ENCODE results near the gene KIF2C. TPM values are rescaled to one million over a fixed set of nuclear protein-coding genes. Genes with fewer than 3 reads are reported as not detected.
"Not testable (repeated sequence)": the region's sequence is repeated elsewhere in the genome, so short reads cannot be mapped to it uniquely, and the experiment has no call there.

KIF2C gene
- total RNA-seq, 4 donors from 2014 or later = 2.1 to 5.0 (median 3.9) TPM

DNA sequence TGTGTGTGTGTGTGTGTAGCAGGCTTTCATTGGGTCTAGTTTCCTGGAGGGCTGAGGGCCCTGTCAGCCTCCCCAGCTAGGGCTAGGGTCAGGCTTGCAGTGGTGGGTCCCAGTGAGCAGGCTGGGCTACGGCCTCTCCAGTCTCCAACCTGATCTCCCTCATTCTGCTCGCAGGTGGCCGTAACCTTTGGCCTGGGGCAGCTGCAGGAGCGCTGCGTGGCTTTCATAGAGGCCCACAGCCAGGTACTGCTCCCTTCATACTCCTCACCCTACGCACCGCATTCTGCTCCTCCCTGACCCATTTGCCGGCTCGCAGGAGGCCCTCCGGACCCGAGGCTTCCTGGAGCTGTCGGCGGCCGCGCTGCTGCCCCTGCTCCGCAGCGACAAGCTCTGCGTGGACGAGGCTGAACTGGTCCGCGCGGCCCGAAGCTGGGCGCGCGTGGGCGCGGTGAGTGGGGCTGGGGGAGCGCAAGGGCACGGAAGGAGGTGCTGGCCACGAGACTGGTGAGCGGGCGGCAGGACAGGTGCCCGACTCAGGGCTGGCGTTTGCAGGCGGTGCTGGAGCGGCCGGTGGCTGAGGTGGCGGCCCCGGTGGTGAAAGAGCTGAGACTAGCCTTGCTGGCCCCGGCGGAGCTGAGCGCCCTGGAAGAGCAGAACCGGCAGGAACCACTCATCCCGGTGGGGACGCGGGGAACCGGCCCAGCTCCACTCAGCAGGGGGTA, 73.3 kb downstream of the KIF2C start:
- Histone ChIP-seq H3K9me3 (no peaks in the 10 kb centered on the region), H3K36me3 (no peaks in the 10 kb centered on the region), H3K4me3 (peak overlapping the region; percentile 53), H3K4me1 (peaks cover 79% of the 10 kb centered on the region), H3K27me3 (no peaks in the 10 kb centered on the region), H3K27ac (peak overlapping the region; percentile 94)
- TF ChIP-seq EP300 (IDR thresholded peaks at IDR 0.05) (no peak), CTCF (IDR thresholded peaks at IDR 0.05) (no peak), POLR2AphosphoS5 (IDR thresholded peaks at IDR 0.05) (no peak), POLR2A (IDR thresholded peaks at IDR 0.05) (no peak)
- WGBS = 71% methylated on average over 34 of the region's 48 CpGs
- peak in 1 of 2 donors; percentile 80 for DNase-seq (ENCODE audit: low spot score in 2 of 2)

GRCh38 chr1:44815926-44816325, 76.3 kb downstream of the KIF2C start:
- not testable (repeated sequence) for H3K27me3 ChIP-seq; H3K4me3 ChIP-seq; H3K36me3 ChIP-seq; H3K9me3 ChIP-seq; DNase-seq (ENCODE audit: low spot score in 2 of 2)
- H3K4me1 ChIP-seq = peaks cover 67% of the 10 kb centered on the region
- 83% methylated on average over 9 of the region's 9 CpGs for WGBS
- H3K27ac ChIP-seq = peak overlapping the region; percentile 42

GRCh38 chr1:44817307-44817706, 77.7 kb downstream of the KIF2C start:
- H3K27ac ChIP-seq = peak overlapping the region; percentile 26
- peaks cover 55% of the 10 kb centered on the region for H3K4me1 ChIP-seq
- DNase-seq (ENCODE audit: low spot score in 2 of 2) = no peak
- TF ChIP-seq POLR2A (IDR thresholded peaks at IDR 0.05) (no peak), EP300 (IDR thresholded peaks at IDR 0.05) (no peak), POLR2AphosphoS5 (IDR thresholded peaks at IDR 0.05) (no peak), CTCF (IDR thresholded peaks at IDR 0.05) (no peak)
- no peaks in the 10 kb centered on the region for H3K36me3 ChIP-seq
- H3K4me3 ChIP-seq = no peak overlapping the region
- no peaks in the 10 kb centered on the region for H3K27me3 ChIP-seq
- H3K9me3 ChIP-seq = no peaks in the 10 kb centered on the region
- 76% methylated on average over 2 of the region's 2 CpGs for WGBS

Other genes with a start within 250 kb of the KIF2C start
- gene TMEM53, start 65.4 kb upstream of the KIF2C start, total RNA-seq = 1 to 10 TPM; 2.3 to 9.9 (median 4.3) TPM
- 1 to 10 TPM in 3 of 4 donors, under 1 TPM in 1; 0.80 to 5.0 (median 1.4) TPM for gene ARMH1, start 65.1 kb upstream of the KIF2C start, total RNA-seq
- not detected for gene RNU5D-1, start 8.7 kb upstream of the KIF2C start, total RNA-seq
- gene RPS8, start 35.7 kb downstream of the KIF2C start, total RNA-seq = 1,000 to 10,000 TPM; 1,858 to 3,271 (median 2,807) TPM
- gene BEST4, start 48.3 kb downstream of the KIF2C start, total RNA-seq = under 1 TPM in 3 of 4 donors, not detected in 1; 0.30 to 0.72 (median 0.30) TPM
- gene PLK3, start 60.5 kb downstream of the KIF2C start, total RNA-seq = 100 to 1,000 TPM in 2 of 4 donors, 10 to 100 TPM in 2; 63.7 to 135 (median 91.1) TPM
- gene DYNLT4, start 67.5 kb downstream of the KIF2C start, total RNA-seq = not detected
- gene BTBD19, start 68.7 kb downstream of the KIF2C start, total RNA-seq = 1 to 10 TPM; 1.2 to 7.3 (median 4.4) TPM
- gene PTCH2, start 103.4 kb downstream of the KIF2C start, total RNA-seq = 1 to 10 TPM; 1.2 to 2.4 (median 1.5) TPM
- 10 to 100 TPM; 14.1 to 20.8 (median 19.6) TPM for gene EIF2B3, start 246.8 kb downstream of the KIF2C start, total RNA-seq

Data from suprapubic skin (tissue), 4 donors.